HG03457 (cell line): ENCODE data around the gene ATP7B.

Source experiments
- ATAC-seq: cut with Tn5 transposase; IDR thresholded peaks from one replicate; pipeline ENCODE4 v1.9.1; 2021; ENCODE audit warnings: moderate number of reproducible peaks; ENCODE audit not compliant: unreplicated experiment

ATP7B gene

GRCh38 chr13:51900471-51900870, 110.8 kb downstream of the ATP7B start:
- no peak for ATAC-seq

GRCh38 chr13:51895906-51896888, 115.1 kb downstream of the ATP7B start:
- ATAC-seq = no peak

GRCh38 chr13:51894239-51894638, 117.0 kb downstream of the ATP7B start:
- ATAC-seq = no peak

- ATAC-seq = no peak
These were observed 118.6 kb downstream of the ATP7B start for GRCh38 chr13:51892657-51893056.

- no peak for ATAC-seq
These were observed 123.8 kb downstream of the ATP7B start for GRCh38 chr13:51887468-51887867.

- no peak for ATAC-seq
These were observed 125.6 kb downstream of the ATP7B start for GRCh38 chr13:51885651-51886050.

GRCh38 chr13:51883226-51883600, 128.0 kb downstream of the ATP7B start:
- ATAC-seq = no peak
